Measurements from ENCODE around the gene GH2.
A peak's percentile ranks its signal among the peaks of the same experiment; 100 is the strongest.
"Not testable (repeated sequence)": the region's sequence is repeated elsewhere in the genome, so short reads cannot be mapped to it uniquely, and the experiment has no call there.

The GH2 gene

GRCh38 chr17:63881935-63882601 is at the start of gene GH2:
GH2 (minus strand) TSS chr17:63881944; CDS start chr17:63881801, 143 bp downstream.
- in situ Hi-C loops (cut with HindIII; ENCODE audit: low pct_unique_long_range_greater_than_20kb, low sequenced_read_pairs), result no loop called here
- DNase-seq (ENCODE audit: low read depth in 1 of 2, low spot score in 1 of 2), result peak; percentile 78 to 79

GRCh38 chr17:63930951-63931575 is 49.3 kb upstream of the GH2 start:
- DNase-seq (ENCODE audit: low read depth in 1 of 2, low spot score in 1 of 2), result no peak
- in situ Hi-C loops (cut with HindIII; ENCODE audit: low pct_unique_long_range_greater_than_20kb, low sequenced_read_pairs), result no loop called here
- no peak for TF ChIP-seq JUND (IDR thresholded peaks at IDR 0.05; ENCODE audit: low read depth)

More at GRCh38 chr17:63881935-63882601, at the start of gene GH2:
- TF ChIP-seq JUND (IDR thresholded peaks at IDR 0.05; ENCODE audit: low read depth), result no peak

GRCh38 chr17:63929860-63930766 is 48.4 kb upstream of the GH2 start:
- in situ Hi-C loops (cut with HindIII; ENCODE audit: low pct_unique_long_range_greater_than_20kb, low sequenced_read_pairs), result no loop called here
- no peak for DNase-seq (ENCODE audit: low read depth in 1 of 2, low spot score in 1 of 2)
- TF ChIP-seq JUND (IDR thresholded peaks at IDR 0.05; ENCODE audit: low read depth), result no peak

- no peak for TF ChIP-seq JUND (IDR thresholded peaks at IDR 0.05; ENCODE audit: low read depth)
- in situ Hi-C loops (cut with HindIII; ENCODE audit: low pct_unique_long_range_greater_than_20kb, low sequenced_read_pairs), result no loop called here
- DNase-seq (ENCODE audit: low read depth in 1 of 2, low spot score in 1 of 2), result no peak
Measured at GRCh38 chr17:63928966-63929695, 47.4 kb upstream of the GH2 start.

GRCh38 chr17:63928172-63928666 is 46.5 kb upstream of the GH2 start:
- in situ Hi-C loops (cut with HindIII; ENCODE audit: low pct_unique_long_range_greater_than_20kb, low sequenced_read_pairs), result no loop called here
- TF ChIP-seq JUND (IDR thresholded peaks at IDR 0.05; ENCODE audit: low read depth), result no peak
- no peak for DNase-seq (ENCODE audit: low read depth in 1 of 2, low spot score in 1 of 2)

GRCh38 chr17:63927464-63928171 is 45.9 kb upstream of the GH2 start:
- in situ Hi-C loops (cut with HindIII; ENCODE audit: low pct_unique_long_range_greater_than_20kb, low sequenced_read_pairs), result no loop called here
- no peak for TF ChIP-seq JUND (IDR thresholded peaks at IDR 0.05; ENCODE audit: low read depth)
- DNase-seq (ENCODE audit: low read depth in 1 of 2, low spot score in 1 of 2), result no peak

- TF ChIP-seq JUND (IDR thresholded peaks at IDR 0.05; ENCODE audit: low read depth), result no peak
- in situ Hi-C loops (cut with HindIII; ENCODE audit: low pct_unique_long_range_greater_than_20kb, low sequenced_read_pairs), result no loop called here
- DNase-seq (ENCODE audit: low read depth in 1 of 2, low spot score in 1 of 2), result no peak
Measured at GRCh38 chr17:63926164-63926563, 44.4 kb upstream of the GH2 start.

- TF ChIP-seq JUND (IDR thresholded peaks at IDR 0.05; ENCODE audit: low read depth), result no peak
- no peak for DNase-seq (ENCODE audit: low read depth in 1 of 2, low spot score in 1 of 2)
- in situ Hi-C loops (cut with HindIII; ENCODE audit: low pct_unique_long_range_greater_than_20kb, low sequenced_read_pairs), result no loop called here
Measured at GRCh38 chr17:63925615-63926014, 43.9 kb upstream of the GH2 start.

- in situ Hi-C loops (cut with HindIII; ENCODE audit: low pct_unique_long_range_greater_than_20kb, low sequenced_read_pairs); DNase-seq (ENCODE audit: low read depth in 1 of 2, low spot score in 1 of 2): not testable (repeated sequence)
Measured at GRCh38 chr17:63922402-63922801, 40.7 kb upstream of the GH2 start.

GRCh38 chr17:63920779-63921178 is 39.0 kb upstream of the GH2 start:
- in situ Hi-C loops (cut with HindIII; ENCODE audit: low pct_unique_long_range_greater_than_20kb, low sequenced_read_pairs); DNase-seq (ENCODE audit: low read depth in 1 of 2, low spot score in 1 of 2): not testable (repeated sequence)

GRCh38 chr17:63920050-63920449 is 38.3 kb upstream of the GH2 start:
- in situ Hi-C loops (cut with HindIII; ENCODE audit: low pct_unique_long_range_greater_than_20kb, low sequenced_read_pairs); DNase-seq (ENCODE audit: low read depth in 1 of 2, low spot score in 1 of 2): not testable (repeated sequence)

- DNase-seq (ENCODE audit: low read depth in 1 of 2, low spot score in 1 of 2), result peak; percentile 80 to 88
- no peak for TF ChIP-seq JUND (IDR thresholded peaks at IDR 0.05; ENCODE audit: low read depth)
- in situ Hi-C loops (cut with HindIII; ENCODE audit: low pct_unique_long_range_greater_than_20kb, low sequenced_read_pairs), result no loop called here
Measured at GRCh38 chr17:63919311-63919723, 37.6 kb upstream of the GH2 start.

- in situ Hi-C loops (cut with HindIII; ENCODE audit: low pct_unique_long_range_greater_than_20kb, low sequenced_read_pairs); DNase-seq (ENCODE audit: low read depth in 1 of 2, low spot score in 1 of 2): not testable (repeated sequence)
Measured at GRCh38 chr17:63918789-63919305, 37.1 kb upstream of the GH2 start, which contains the start of gene GH1. GH1 (minus strand) TSS chr17:63918839; CDS start chr17:63918776, 63 bp downstream.
